Transverse colon (tissue), 3 donors: ENCODE results near the gene GATA3.

Source experiments
- CTCF ChIP-seq, 5 experiments: fragments of 200-600 bp in 3 of 5; fragments of 450-650 bp in 2 of 5; sonication (generic) in 3 of 5; IDR thresholded peaks; 1 replicate in 2 of 5; 2 replicates in 3 of 5; pipeline ENCODE4 v1.5.1; 2016 to 2017; ENCODE audit warnings: antibody characterized with exemption in 5 of 5, inconsistent platforms in 3 of 5, mild to moderate bottlenecking in 2 of 5, moderate library complexity in 1 of 5
- POLR2A ChIP-seq: fragments of 450-650 bp; IDR thresholded peaks from one replicate; pipeline ENCODE4 v1.6.1; 2016; ENCODE audit warnings: antibody characterized with exemption, mild to moderate bottlenecking, moderate library complexity

DNA sequence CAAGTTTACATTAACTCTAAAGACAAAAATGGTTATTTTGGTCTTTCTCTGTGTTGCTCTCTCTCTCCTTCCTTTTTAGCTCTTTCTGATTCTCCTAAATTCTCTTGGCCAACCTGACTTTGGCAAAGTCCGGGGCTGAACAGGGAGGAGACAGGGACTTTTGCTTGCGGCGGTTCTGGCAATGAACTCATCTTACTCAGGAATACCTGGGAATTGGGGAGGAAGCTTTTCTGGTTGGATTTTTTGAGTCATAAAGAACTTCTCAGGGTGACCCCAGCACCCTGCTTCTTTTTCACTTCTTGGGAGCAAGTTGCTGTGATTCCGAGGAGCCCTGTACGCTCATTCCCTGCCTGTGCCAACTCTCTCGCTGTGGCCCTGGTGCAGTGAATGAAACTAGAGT, 16.0 kb downstream of the GATA3 start:
- TF ChIP-seq CTCF (IDR thresholded peaks at IDR 0.05) (no peak), POLR2A (no peak)
